ENCODE data around the gene ADAMTSL1.

ADAMTSL1 gene

DNA sequence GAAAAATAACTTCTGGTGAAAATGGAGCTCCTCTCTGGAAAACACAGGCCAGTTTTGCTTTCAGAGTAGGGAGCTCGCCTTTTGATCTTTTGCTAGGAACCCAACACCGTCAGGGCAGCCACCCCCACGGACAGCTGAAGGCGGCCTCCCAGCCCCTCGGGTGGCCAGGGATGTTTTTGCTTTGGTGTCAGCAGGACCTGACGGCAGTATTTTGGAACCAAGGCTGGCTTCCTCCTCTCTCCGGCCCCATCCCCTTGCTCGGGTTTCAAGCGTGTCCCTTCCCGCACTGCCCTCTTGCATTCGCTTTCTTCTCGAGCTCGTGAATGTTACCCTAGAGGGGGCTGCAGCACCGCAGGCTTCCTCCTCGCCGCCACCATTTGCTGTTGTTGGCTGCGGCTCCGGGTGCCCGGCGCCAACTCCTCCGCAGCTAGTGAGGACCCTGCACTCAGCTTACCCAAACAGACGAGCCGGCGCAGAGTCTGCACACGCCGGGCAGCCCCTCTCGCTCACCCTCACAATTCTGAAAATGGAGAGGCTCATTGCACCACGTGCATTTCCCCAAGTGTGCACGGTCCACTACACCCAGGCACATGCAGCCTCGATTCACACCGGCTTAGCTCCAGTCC lies 35.5 kb upstream of the ADAMTSL1 start:
- no peak overlapping the region for H2AFZ ChIP-seq (ENCODE audit: low read length)
- H3K9me2 ChIP-seq (replicated peaks; ENCODE audit: low read depth, low read length), result no peaks in the 10 kb centered on the region
- no peaks in the 10 kb centered on the region for H3K4me1 ChIP-seq (ENCODE audit: insufficient read depth, low read length, poor library complexity, severe bottlenecking)
- H3K4me3 ChIP-seq (ENCODE audit: low read length, poor library complexity, severe bottlenecking), result no peak overlapping the region
- no peaks in the 10 kb centered on the region for H3K79me2 ChIP-seq (ENCODE audit: insufficient read depth, low read length)
- H3K36me3 ChIP-seq (ENCODE audit: insufficient read depth, low read length), result no peaks in the 10 kb centered on the region
- H4K20me1 ChIP-seq (ENCODE audit: insufficient read depth, low read length, poor library complexity, severe bottlenecking), result no peaks in the 10 kb centered on the region
- no peaks in the 10 kb centered on the region for H3F3A ChIP-seq (ENCODE audit: low read depth)
- no peaks in the 10 kb centered on the region for H3K9me3 ChIP-seq (ENCODE audit: insufficient read depth, low read depth, low read length)
- TF ChIP-seq EZH2phosphoT487 (IDR thresholded peaks at IDR 0.05; ENCODE audit: borderline replicate concordance), result no peak
- TF ChIP-seq, protein P1, sequence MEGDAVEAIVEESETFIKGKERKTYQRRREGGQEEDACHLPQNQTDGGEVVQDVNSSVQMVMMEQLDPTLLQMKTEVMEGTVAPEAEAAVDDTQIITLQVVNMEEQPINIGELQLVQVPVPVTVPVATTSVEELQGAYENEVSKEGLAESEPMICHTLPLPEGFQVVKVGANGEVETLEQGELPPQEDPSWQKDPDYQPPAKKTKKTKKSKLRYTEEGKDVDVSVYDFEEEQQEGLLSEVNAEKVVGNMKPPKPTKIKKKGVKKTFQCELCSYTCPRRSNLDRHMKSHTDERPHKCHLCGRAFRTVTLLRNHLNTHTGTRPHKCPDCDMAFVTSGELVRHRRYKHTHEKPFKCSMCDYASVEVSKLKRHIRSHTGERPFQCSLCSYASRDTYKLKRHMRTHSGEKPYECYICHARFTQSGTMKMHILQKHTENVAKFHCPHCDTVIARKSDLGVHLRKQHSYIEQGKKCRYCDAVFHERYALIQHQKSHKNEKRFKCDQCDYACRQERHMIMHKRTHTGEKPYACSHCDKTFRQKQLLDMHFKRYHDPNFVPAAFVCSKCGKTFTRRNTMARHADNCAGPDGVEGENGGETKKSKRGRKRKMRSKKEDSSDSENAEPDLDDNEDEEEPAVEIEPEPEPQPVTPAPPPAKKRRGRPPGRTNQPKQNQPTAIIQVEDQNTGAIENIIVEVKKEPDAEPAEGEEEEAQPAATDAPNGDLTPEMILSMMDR (conservative IDR thresholded peaks at IDR 0.05; ENCODE audit: low read length), result no peak
- no peaks in the 10 kb centered on the region for H3K27me3 ChIP-seq (ENCODE audit: insufficient read depth, low read length, poor library complexity, severe bottlenecking)
- no peak overlapping the region for H3K9ac ChIP-seq (ENCODE audit: low read depth, low read length, poor library complexity, severe bottlenecking)
- no peak overlapping the region for H3K4me2 ChIP-seq (ENCODE audit: low read depth, low read length, poor library complexity, severe bottlenecking)

DNA sequence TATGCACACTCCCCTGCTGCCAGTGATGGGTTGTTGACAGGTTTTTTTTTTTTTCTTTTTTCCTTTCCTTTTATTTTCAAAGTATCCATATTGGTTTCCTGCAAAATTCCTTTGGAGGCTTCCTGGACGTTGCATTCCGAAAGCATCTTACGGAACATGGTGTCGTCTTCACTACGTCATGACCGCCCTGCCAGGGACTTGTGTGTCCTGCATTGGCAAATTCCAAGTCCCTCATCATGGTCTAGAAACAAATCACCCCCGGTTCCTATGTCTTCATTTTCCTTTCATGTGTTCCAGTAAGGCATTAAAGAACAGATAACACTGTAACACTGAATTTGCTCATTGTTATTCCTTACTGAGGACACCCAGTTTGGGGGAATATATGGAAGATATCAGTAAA lies 35.0 kb upstream of the ADAMTSL1 start:
- Histone ChIP-seq H3K36me3 (ENCODE audit: insufficient read depth, low read length) (no peaks in the 10 kb centered on the region), H3K4me1 (ENCODE audit: insufficient read depth, low read length, poor library complexity, severe bottlenecking) (no peaks in the 10 kb centered on the region), H3K4me3 (ENCODE audit: low read length, poor library complexity, severe bottlenecking) (no peak overlapping the region), H3F3A (ENCODE audit: low read depth) (no peaks in the 10 kb centered on the region), H3K9ac (ENCODE audit: low read depth, low read length, poor library complexity, severe bottlenecking) (no peak overlapping the region), H3K9me2 (replicated peaks; ENCODE audit: low read depth, low read length) (no peaks in the 10 kb centered on the region), H3K27me3 (ENCODE audit: insufficient read depth, low read length, poor library complexity, severe bottlenecking) (no peaks in the 10 kb centered on the region), H3K4me2 (ENCODE audit: low read depth, low read length, poor library complexity, severe bottlenecking) (no peak overlapping the region), H3K79me2 (ENCODE audit: insufficient read depth, low read length) (no peaks in the 10 kb centered on the region), H2AFZ (ENCODE audit: low read length) (no peak overlapping the region), H4K20me1 (ENCODE audit: insufficient read depth, low read length, poor library complexity, severe bottlenecking) (no peaks in the 10 kb centered on the region), H3K9me3 (ENCODE audit: insufficient read depth, low read depth, low read length) (no peaks in the 10 kb centered on the region)
- TF ChIP-seq, protein P1 (conservative IDR thresholded peaks at IDR 0.05; ENCODE audit: low read length), result no peak
- TF ChIP-seq EZH2phosphoT487 (IDR thresholded peaks at IDR 0.05; ENCODE audit: borderline replicate concordance), result no peak

DNA sequence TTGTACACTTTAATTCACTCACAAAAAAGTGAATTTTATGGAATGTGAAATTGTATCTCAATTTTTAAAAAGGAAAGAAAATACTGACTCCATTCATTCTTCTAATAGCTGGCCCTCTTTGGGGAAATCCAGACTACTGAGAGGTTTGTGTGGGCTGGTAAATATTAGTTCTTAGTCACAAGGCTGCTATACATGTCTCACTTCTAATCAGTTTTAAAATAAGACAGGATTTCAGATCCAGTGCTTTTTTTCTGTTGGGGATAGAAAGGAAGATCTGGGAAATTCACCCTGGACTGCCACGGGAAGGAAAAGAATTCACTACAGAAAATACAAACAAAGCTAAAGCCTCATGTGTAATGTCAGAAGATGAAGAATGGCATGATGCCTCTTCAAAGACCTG lies 32.7 kb upstream of the ADAMTSL1 start:
- Histone ChIP-seq H3K9me3 (ENCODE audit: insufficient read depth, low read depth, low read length) (no peaks in the 10 kb centered on the region), H3K4me3 (ENCODE audit: low read length, poor library complexity, severe bottlenecking) (no peak overlapping the region), H3K27me3 (ENCODE audit: insufficient read depth, low read length, poor library complexity, severe bottlenecking) (no peaks in the 10 kb centered on the region), H3K4me2 (ENCODE audit: low read depth, low read length, poor library complexity, severe bottlenecking) (no peak overlapping the region), H3K79me2 (ENCODE audit: insufficient read depth, low read length) (no peaks in the 10 kb centered on the region), H3K4me1 (ENCODE audit: insufficient read depth, low read length, poor library complexity, severe bottlenecking) (no peaks in the 10 kb centered on the region), H4K20me1 (ENCODE audit: insufficient read depth, low read length, poor library complexity, severe bottlenecking) (no peaks in the 10 kb centered on the region), H3K9ac (ENCODE audit: low read depth, low read length, poor library complexity, severe bottlenecking) (no peak overlapping the region), H3K9me2 (replicated peaks; ENCODE audit: low read depth, low read length) (no peaks in the 10 kb centered on the region), H2AFZ (ENCODE audit: low read length) (no peak overlapping the region), H3F3A (ENCODE audit: low read depth) (no peaks in the 10 kb centered on the region), H3K36me3 (ENCODE audit: insufficient read depth, low read length) (no peaks in the 10 kb centered on the region)
- no peak for TF ChIP-seq EZH2phosphoT487 (IDR thresholded peaks at IDR 0.05; ENCODE audit: borderline replicate concordance)
- TF ChIP-seq, protein P1 (conservative IDR thresholded peaks at IDR 0.05; ENCODE audit: low read length), result no peak
